ENCODE data around the gene SPRR2E. TPM values are rescaled to one million over a fixed set of nuclear protein-coding genes. Genes with fewer than 3 reads are reported as not detected.

The SPRR2E gene
- total and polyA plus RNA-seq, 2 of the 8 experiments (the other 6 are each of a cell fraction or from before 2014, with no cell fraction given) = not detected

DNA sequence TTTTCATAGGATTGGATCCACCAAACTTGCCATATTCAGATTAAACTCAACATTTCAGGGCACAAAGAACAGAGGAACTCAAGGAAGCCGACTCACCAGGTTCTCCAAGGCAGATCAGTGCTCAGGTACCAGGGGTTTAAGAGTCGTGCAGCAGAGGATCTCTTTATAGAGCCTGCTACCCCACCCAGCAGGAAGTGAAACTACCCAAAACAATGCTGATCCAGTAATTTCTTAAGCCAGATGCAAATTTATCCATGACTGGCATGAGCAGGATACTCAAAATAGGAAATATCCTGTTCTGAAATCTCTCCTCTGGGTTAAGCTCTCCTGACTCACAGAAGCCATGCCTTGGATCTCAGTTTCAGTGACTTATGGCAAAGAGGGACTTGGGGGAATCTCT, 37.0 kb downstream of the SPRR2E start, which contains the start of gene SPRR2A:
Gene SPRR2A (minus strand): TSS at position 138 of the 400 bp plus-strand sequence. CDS start 777 bp downstream, outside the sequence.
- Histone ChIP-seq H3K4me1 (replicated peaks in 1 of 4; ENCODE audit: control insufficient read depth in 3 of 4, insufficient read depth in 4 of 4, low read length in 3 of 4) (no peaks in the 10 kb centered on the region), H3K9me3 (ENCODE audit: insufficient read depth in 2 of 2, low read depth in 1 of 2, low read length in 1 of 2) (no peaks in the 10 kb centered on the region), H2BK20ac (ENCODE audit: low read length) (no peak within 1 kb of the TSS), H3K79me1 (ENCODE audit: low read depth, low read length) (no peaks in the 10 kb centered on the region), H3K79me2 (ENCODE audit: control insufficient read depth in 1 of 2, insufficient read depth in 2 of 2, low read length in 2 of 2) (no peaks in the 10 kb centered on the region), H4K91ac (replicated peaks; ENCODE audit: insufficient read length, low read length) (no peak within 1 kb of the TSS), H2AK5ac (ENCODE audit: low read depth, low read length) (no peak within 1 kb of the TSS), H3K4ac (replicated peaks; ENCODE audit: insufficient read length, low read depth, low read length) (no peak within 1 kb of the TSS), H2BK12ac (ENCODE audit: low read depth, low read length) (no peak within 1 kb of the TSS), H3K27me3 (replicated peaks in 1 of 4; ENCODE audit: control insufficient read depth in 3 of 4, extremely low read depth in 1 of 4, insufficient read depth in 3 of 4, low read length in 3 of 4) (no peaks in the 10 kb centered on the region), H3K4me2 (ENCODE audit: insufficient read depth in 1 of 2, low read depth in 2 of 2, low read length in 2 of 2) (no peak within 1 kb of the TSS), H3K23ac (ENCODE audit: insufficient read length) (no peak within 1 kb of the TSS), H3K4me3 (ENCODE audit: extremely low read depth in 1 of 4, insufficient read depth in 2 of 4, low read depth in 3 of 4, low read length in 4 of 4) (no peak within 1 kb of the TSS), H3K18ac (ENCODE audit: extremely low read depth, low read length) (no peak within 1 kb of the TSS), H4K20me1 (replicated peaks in 1 of 2; ENCODE audit: control insufficient read depth in 1 of 2, insufficient read depth in 2 of 2, low read length in 2 of 2) (no peaks in the 10 kb centered on the region), H3K56ac (replicated peaks; ENCODE audit: insufficient read length, low read depth, low read length) (no peak within 1 kb of the TSS), H2BK120ac (replicated peaks; ENCODE audit: low read depth, low read length) (no peak within 1 kb of the TSS), H2AFZ (ENCODE audit: low read length) (no peak within 1 kb of the TSS), H3K36me3 (ENCODE audit: control insufficient read depth in 2 of 4, insufficient read depth in 4 of 4, low read length in 3 of 4) (no peaks in the 10 kb centered on the region), H3K14ac (ENCODE audit: insufficient read length) (no peak within 1 kb of the TSS), H3K23me2 (ENCODE audit: low read depth, low read length) (no peaks in the 10 kb centered on the region), H4K5ac (ENCODE audit: insufficient read length, low read depth, low read length) (no peak within 1 kb of the TSS), H4K8ac (ENCODE audit: extremely low read depth, insufficient read depth, low read length) (no peak within 1 kb of the TSS), H3K9ac (replicated peaks in 1 of 4; ENCODE audit: extremely low read depth in 1 of 4, low read depth in 3 of 4, low read length in 3 of 4) (no peak within 1 kb of the TSS), H2BK5ac (ENCODE audit: low read depth, low read length) (no peak within 1 kb of the TSS), H3K27ac (ENCODE audit: low read depth, low read length) (no peak within 1 kb of the TSS), H2BK15ac (ENCODE audit: low read length) (no peak within 1 kb of the TSS)
- ChIA-PET CTCF (ENCODE audit: partially characterized antibody) (interaction anchor here (0.7 to 0.8 kb wide), 2 partner anchors 10 to 95 kb away, joined by 3 read pairs; no protein-coding TSS in a partner anchor), POLR2A (ENCODE audit: partially characterized antibody) (no interaction called here)
- no peak for FAIRE-seq
- TF ChIP-seq POU5F1 (IDR thresholded peaks at IDR 0.05; ENCODE audit: low read depth, low read length) (no peak), CBX5 (IDR thresholded peaks at IDR 0.05; ENCODE audit: low read depth, low read length) (no peak), JUND (IDR thresholded peaks at IDR 0.05; ENCODE audit: low read length) (no peak), GABPA (IDR thresholded peaks at IDR 0.05; ENCODE audit: borderline replicate concordance, insufficient read depth, low read length) (no peak), TBP (IDR thresholded peaks at IDR 0.05; ENCODE audit: low read depth, low read length) (no peak), ASH2L (IDR thresholded peaks at IDR 0.05; ENCODE audit: low read length) (no peak), KDM1A (IDR thresholded peaks at IDR 0.05; ENCODE audit: borderline replicate concordance, low read length) (no peak), EGR1 (IDR thresholded peaks at IDR 0.05; ENCODE audit: borderline replicate concordance, low read depth, low read length) (no peak), SUZ12 (IDR thresholded peaks at IDR 0.05; ENCODE audit: low read length) (no peak), CEBPB (IDR thresholded peaks at IDR 0.05; ENCODE audit: low read depth, low read length) (no peak), HDAC6 (IDR thresholded peaks at IDR 0.05; ENCODE audit: low read depth, low read length) (no peak), TCF12 (IDR thresholded peaks at IDR 0.05; ENCODE audit: low read depth, low read length) (no peak), FOSL1 (IDR thresholded peaks at IDR 0.05; ENCODE audit: insufficient read depth, low read depth, low read length) (no peak)
- TF ChIP-seq, protein P1, sequence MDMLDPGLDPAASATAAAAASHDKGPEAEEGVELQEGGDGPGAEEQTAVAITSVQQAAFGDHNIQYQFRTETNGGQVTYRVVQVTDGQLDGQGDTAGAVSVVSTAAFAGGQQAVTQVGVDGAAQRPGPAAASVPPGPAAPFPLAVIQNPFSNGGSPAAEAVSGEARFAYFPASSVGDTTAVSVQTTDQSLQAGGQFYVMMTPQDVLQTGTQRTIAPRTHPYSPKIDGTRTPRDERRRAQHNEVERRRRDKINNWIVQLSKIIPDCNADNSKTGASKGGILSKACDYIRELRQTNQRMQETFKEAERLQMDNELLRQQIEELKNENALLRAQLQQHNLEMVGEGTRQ (IDR thresholded peaks at IDR 0.05; ENCODE audit: low read length) = no peak
- DNase-seq (ENCODE audit: low read depth in 1 of 2, low spot score in 2 of 2) = no peak
- WGBS, 2 experiments (ENCODE audit: extremely low coverage in 1 of 2, insufficient coverage in 1 of 2, insufficient read length in 1 of 2, insufficient replicate concordance in 2 of 2, low coverage in 1 of 2, low lambda C conversion rate in 2 of 2, missing lambda C conversion rate in 1 of 2) = 75% methylated on average over 2 of the region's 2 CpGs; no CpG with 5 or more reads in 1 of the 2 experiments

Data from H1 (cell line).